ENCODE results near the gene BICRAL. TPM values are rescaled to one million over a fixed set of nuclear protein-coding genes. Genes with fewer than 3 reads are reported as not detected.
"Not testable (repeated sequence)": the region's sequence is repeated elsewhere in the genome, so short reads cannot be mapped to it uniquely, and the experiment has no call there.

Gene BICRAL
- total RNA-seq, 1 donor from 2014 or later = 11.3 TPM

DNA sequence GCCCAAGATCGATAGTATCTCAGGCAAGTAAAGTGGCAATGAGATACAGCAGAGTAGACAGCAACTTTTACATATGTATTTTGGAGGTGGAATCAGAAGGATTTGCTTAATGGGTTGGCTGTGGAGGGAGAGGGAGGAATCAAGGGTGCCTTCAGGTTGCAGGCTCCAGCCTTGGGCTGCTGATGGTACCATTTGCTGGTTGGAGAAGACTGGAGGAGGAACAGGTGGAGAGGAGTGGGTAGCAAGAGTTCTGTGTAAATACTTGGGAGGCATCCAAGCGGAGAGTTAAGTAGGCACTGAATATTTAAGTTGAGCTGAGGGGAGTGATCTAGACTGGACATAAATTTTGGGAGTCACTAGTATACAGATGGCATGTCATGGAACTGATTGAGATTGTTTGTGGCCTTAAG, 5.2 kb downstream of the BICRAL start:
- DNase-seq (ENCODE audit: low spot score) = no peak
- intact Hi-C loops (cut with DNase I) = no loop called here

DNA sequence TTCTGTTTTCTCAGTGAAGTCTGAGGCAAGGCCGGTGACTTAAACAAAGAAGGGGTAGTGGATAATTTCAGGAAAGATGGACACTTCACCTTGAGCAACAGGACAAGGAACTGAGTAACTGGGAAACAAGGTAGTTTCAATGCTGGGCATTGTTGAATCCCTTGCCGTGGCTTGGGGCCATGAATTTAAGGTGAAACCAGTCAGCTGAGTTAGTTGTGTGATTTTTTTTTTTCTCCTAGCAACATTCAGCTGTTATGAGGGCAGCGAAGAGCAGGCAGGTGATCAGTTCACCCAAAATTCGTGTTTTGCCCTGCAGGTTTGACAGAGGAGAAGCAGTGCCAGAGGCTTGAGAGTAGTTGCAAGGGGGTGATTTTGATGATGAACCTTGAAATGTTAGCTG, 6.8 kb downstream of the BICRAL start:
- no peak for DNase-seq (ENCODE audit: low spot score)
- intact Hi-C loops (cut with DNase I) = no loop called here

DNA sequence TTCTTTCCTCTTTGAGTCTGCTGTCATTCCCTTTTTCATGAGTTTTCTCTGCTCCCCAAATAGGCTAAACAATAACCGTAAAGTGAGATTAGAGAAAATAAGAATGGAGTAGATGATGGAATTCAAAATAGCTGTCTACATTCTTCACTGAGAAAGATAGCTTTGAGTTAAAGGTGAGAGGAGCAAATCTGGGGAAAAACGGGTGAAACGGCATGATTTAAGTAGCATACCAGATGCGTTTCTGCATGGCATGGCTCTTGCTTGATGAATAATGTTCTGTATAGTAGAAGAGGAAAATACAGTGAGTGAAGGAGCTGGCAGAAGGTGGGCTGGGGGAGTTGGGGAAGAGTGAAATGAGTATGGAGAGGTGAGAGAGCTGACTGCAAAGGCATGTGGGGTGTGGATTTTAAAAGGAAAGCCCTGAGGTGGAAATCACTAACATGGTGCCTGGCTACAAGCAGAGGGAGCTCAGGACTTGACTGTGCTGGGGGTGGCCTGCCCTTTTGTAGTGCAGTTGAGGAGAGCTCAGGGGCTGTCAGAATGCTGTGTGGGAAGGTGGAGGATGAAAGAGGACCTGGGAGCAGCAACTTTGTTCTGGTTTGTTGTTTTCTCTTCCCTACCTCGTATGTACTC, 8.8 kb downstream of the BICRAL start:
- DNase-seq (ENCODE audit: low spot score) = no peak
- intact Hi-C loops (cut with DNase I) = no loop called here

GRCh38 chr6:42791706-42792320, 10.0 kb downstream of the BICRAL start:
- intact Hi-C loops (cut with DNase I) = no loop called here
- DNase-seq (ENCODE audit: low spot score) = no peak

DNA sequence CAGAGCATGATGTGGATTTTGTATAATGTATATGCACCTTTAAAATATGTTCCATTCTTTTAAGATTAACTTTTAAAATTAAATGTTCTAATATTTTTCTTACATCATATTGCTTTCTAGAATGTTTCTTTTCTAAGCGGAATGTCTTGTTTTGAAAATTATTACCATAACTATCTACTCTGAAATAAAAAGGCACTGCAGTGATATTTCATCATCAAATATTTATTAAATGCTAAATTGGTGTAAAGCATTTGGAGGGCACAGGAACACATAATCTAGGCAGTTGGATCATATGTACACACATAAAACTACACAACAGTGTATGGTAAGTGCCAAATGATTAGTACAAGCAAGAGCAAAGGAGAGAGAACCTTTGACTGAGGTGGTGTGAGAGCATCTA, 13.8 kb downstream of the BICRAL start:
- intact Hi-C loops (cut with DNase I) = no loop called here

GRCh38 chr6:42796171-42796570, 14.3 kb downstream of the BICRAL start:
- intact Hi-C loops (cut with DNase I) = no loop called here
- DNase-seq (ENCODE audit: low spot score) = no peak

More for the DNA sequence above, 13.8 kb downstream of the BICRAL start:
- no peak for DNase-seq (ENCODE audit: low spot score)

GRCh38 chr6:42797696-42798095, 15.8 kb downstream of the BICRAL start:
- DNase-seq (ENCODE audit: low spot score); intact Hi-C loops (cut with DNase I): not testable (repeated sequence)

DNA sequence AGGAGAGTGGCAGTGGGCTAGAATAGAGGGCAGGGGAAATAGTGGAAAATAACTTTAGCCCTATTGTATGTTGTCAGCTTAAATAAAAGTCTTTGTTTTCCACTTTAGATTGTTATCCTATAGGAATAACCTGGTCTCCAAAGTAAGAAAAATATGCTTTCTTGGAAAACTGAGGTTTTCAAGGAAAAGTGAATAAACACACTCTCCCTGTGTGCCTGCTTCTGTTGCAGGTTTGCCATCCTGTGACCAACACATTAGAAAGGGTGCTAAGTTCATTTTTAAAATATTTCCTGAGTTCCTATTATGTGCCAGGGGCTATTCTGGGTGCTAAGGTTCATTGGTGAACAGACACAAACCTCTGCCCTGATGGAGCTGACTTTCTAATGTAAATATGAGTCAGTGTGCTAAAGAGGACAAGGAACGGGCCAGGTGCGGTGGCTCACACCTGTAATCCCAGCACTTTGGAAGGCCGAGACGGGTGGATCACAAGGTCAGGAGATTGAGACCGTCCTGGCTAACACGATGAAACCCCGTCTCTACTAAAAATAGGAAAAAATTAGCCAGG, 23.5 kb downstream of the BICRAL start:
- intact Hi-C loops (cut with DNase I) = no loop called here
- no peak for DNase-seq (ENCODE audit: low spot score)

- intact Hi-C loops (cut with DNase I); DNase-seq (ENCODE audit: low spot score): not testable (repeated sequence)
Observed at GRCh38 chr6:42806359-42806758, 24.5 kb downstream of the BICRAL start.

GRCh38 chr6:42808492-42809483, 26.9 kb downstream of the BICRAL start:
- intact Hi-C loops (cut with DNase I) = no loop called here
- DNase-seq (ENCODE audit: low spot score) = no peak

GRCh38 chr6:42813074-42813645, 31.3 kb downstream of the BICRAL start:
- intact Hi-C loops (cut with DNase I) = no loop called here
- no peak for DNase-seq (ENCODE audit: low spot score)

- DNase-seq (ENCODE audit: low spot score) = no peak
- intact Hi-C loops (cut with DNase I) = no loop called here
Observed at GRCh38 chr6:42813906-42814444, 32.1 kb downstream of the BICRAL start.

GRCh38 chr6:42815726-42816125, 33.9 kb downstream of the BICRAL start:
- intact Hi-C loops (cut with DNase I); DNase-seq (ENCODE audit: low spot score): not testable (repeated sequence)

DNA sequence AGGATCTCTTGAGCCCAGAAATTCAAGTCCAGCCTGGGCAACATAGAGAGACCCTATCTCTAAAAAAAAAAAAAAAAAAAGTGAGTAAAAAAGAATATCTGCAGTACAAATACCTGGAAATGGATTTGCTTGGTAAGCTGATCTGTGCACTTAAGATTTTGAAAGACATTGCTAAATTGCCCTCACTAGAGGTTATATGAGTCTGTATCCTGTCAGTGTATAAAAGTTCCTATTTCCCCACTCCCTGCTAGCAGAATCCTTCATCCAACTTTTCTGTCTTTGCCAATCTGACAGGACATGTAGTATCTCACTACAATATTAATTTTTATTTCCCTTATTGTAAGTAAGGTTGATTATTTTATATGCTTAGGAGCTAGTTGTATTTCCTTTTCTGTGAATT, 36.1 kb downstream of the BICRAL start:
- DNase-seq (ENCODE audit: low spot score) = no peak
- intact Hi-C loops (cut with DNase I) = no loop called here

DNA sequence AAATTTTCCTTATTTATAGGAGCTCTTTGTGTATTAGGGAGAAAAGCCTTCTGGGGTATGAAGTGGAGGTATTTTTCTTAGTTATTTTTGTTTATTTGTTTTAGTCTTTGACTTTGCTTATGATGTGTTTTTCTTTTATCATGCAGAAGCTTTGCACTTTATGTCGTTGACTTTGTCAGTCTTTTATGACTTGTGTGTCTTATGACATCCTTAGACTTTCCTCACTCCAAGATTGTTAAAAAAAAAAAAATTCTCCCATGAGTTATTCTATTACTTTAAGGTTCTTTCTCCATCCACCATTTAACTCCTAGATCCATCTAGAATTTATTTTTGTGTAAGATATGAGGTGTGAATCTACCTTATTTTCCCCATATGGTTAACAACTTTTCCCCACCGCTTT, 36.6 kb downstream of the BICRAL start:
- DNase-seq (ENCODE audit: low spot score) = no peak
- intact Hi-C loops (cut with DNase I) = no loop called here

GRCh38 chr6:42818878-42819277, 37.0 kb downstream of the BICRAL start:
- DNase-seq (ENCODE audit: low spot score) = no peak
- intact Hi-C loops (cut with DNase I) = no loop called here

- intact Hi-C loops (cut with DNase I) = loop anchor here (5.0 kb wide), 1 partner anchor 38 kb away; the partner anchor contains the start of gene BICRAL
- no peak for DNase-seq (ENCODE audit: low spot score)
Observed at GRCh38 chr6:42819803-42820511, 38.1 kb downstream of the BICRAL start.

GRCh38 chr6:42820512-42821340, 38.9 kb downstream of the BICRAL start:
- intact Hi-C loops (cut with DNase I) = loop anchor here (5.0 kb wide), 1 partner anchor 38 kb away; the partner anchor contains the start of gene BICRAL
- no peak for DNase-seq (ENCODE audit: low spot score)
